ENCODE results near the gene STAT1.
"Not testable (repeated sequence)": the region's sequence is repeated elsewhere in the genome, so short reads cannot be mapped to it uniquely, and the experiment has no call there.

DNA sequence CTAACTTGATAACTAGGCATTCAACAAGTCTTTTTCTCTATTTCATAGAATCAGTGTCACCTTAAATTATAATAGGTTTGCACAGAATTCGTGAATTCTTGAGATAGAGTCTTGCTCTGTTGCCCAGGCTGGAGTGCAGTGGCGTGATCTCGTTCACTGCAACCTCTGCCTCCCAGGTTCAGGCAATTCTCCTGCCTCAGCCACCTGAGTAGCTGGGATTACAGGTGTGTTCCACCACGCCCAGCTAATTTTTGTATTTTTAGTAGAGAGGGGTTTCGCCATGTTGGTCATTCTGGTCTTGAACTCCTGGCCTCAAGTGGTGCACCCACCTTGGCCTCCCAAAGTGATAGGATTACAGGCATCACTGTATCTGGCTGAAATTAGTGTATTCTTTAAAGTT is 52.9 kb downstream of the STAT1 start:
- TF ChIP-seq, protein P1, sequence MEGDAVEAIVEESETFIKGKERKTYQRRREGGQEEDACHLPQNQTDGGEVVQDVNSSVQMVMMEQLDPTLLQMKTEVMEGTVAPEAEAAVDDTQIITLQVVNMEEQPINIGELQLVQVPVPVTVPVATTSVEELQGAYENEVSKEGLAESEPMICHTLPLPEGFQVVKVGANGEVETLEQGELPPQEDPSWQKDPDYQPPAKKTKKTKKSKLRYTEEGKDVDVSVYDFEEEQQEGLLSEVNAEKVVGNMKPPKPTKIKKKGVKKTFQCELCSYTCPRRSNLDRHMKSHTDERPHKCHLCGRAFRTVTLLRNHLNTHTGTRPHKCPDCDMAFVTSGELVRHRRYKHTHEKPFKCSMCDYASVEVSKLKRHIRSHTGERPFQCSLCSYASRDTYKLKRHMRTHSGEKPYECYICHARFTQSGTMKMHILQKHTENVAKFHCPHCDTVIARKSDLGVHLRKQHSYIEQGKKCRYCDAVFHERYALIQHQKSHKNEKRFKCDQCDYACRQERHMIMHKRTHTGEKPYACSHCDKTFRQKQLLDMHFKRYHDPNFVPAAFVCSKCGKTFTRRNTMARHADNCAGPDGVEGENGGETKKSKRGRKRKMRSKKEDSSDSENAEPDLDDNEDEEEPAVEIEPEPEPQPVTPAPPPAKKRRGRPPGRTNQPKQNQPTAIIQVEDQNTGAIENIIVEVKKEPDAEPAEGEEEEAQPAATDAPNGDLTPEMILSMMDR (conservative IDR thresholded peaks at IDR 0.05): not testable (repeated sequence)
- not testable (repeated sequence) for TF ChIP-seq ZFX (IDR thresholded peaks at IDR 0.05)

Data from C4-2B (cell line).